ENCODE measurements around the gene TRHDE. TPM values are rescaled to one million over a fixed set of nuclear protein-coding genes. Genes with fewer than 3 reads are reported as not detected.

TRHDE gene
- total and polyA plus RNA-seq, 9 donors: 3.4 to 35.5 (median 18.2) TPM

GRCh38 chr12:72521326-72521725 is 249.2 kb downstream of the TRHDE start:
- Histone ChIP-seq H3K9me3 (no peaks in the 10 kb centered on the region), H3K27ac (no peak overlapping the region)
- TF ChIP-seq POLR2A (IDR thresholded peaks at IDR 0.05) (no peak), EP300 (IDR thresholded peaks at IDR 0.05) (no peak), CTCF (IDR thresholded peaks at IDR 0.05) (no peak)

GRCh38 chr12:72522411-72522810 is 250.2 kb downstream of the TRHDE start:
- Histone ChIP-seq H3K36me3 (no peaks in the 10 kb centered on the region), H3K27me3 (no peaks in the 10 kb centered on the region), H3K9me3 (no peaks in the 10 kb centered on the region), H3K27ac (no peak overlapping the region), H3K4me3 (no peak overlapping the region), H3K4me1 (ENCODE audit: insufficient read depth) (peaks cover 3% of the 10 kb centered on the region)
- 34 to 46% (median 37%) methylated on average over 1 of the region's 1 CpG for WGBS, 3 donors
- intact Hi-C loops (cut with DNase I): no loop called here
- DNase-seq: no peak
- no peak for TF ChIP-seq CTCF (IDR thresholded peaks at IDR 0.05)
- TF ChIP-seq EP300 (IDR thresholded peaks at IDR 0.05): no peak
- no peak for TF ChIP-seq POLR2A (IDR thresholded peaks at IDR 0.05)

More at GRCh38 chr12:72521326-72521725, 249.2 kb downstream of the TRHDE start:
- intact Hi-C loops (cut with DNase I): no loop called here
- Histone ChIP-seq H3K27me3 (no peaks in the 10 kb centered on the region), H3K4me3 (no peak overlapping the region), H3K4me1 (ENCODE audit: insufficient read depth) (peaks cover 3% of the 10 kb centered on the region), H3K36me3 (no peaks in the 10 kb centered on the region)
- DNase-seq: no peak
- WGBS, 3 donors: 79 to 84% (median 83%) methylated on average over 3 of the region's 3 CpGs

- Histone ChIP-seq H3K9me3 (no peaks in the 10 kb centered on the region), H3K4me1 (ENCODE audit: insufficient read depth) (peaks cover 3% of the 10 kb centered on the region), H3K27me3 (no peaks in the 10 kb centered on the region), H3K36me3 (no peaks in the 10 kb centered on the region), H3K4me3 (no peak overlapping the region), H3K27ac (no peak overlapping the region)
- DNase-seq: no peak
- 5 to 16% (median 10%) methylated on average over 3 of the region's 3 CpGs for WGBS, 3 donors
- intact Hi-C loops (cut with DNase I): no loop called here
- TF ChIP-seq POLR2A (IDR thresholded peaks at IDR 0.05) (no peak), EP300 (IDR thresholded peaks at IDR 0.05) (no peak), CTCF (IDR thresholded peaks at IDR 0.05) (no peak)
Observed at GRCh38 chr12:72523754-72524153, 251.6 kb downstream of the TRHDE start.

GRCh38 chr12:72535212-72535990 is 263.2 kb downstream of the TRHDE start:
- intact Hi-C loops (cut with DNase I): no loop called here
- no peaks in the 10 kb centered on the region for H3K27me3 ChIP-seq
- 89 to 95% (median 92%) methylated on average over 1 of the region's 1 CpG for WGBS, 3 donors
- DNase-seq: no peak
- TF ChIP-seq EP300 (IDR thresholded peaks at IDR 0.05) (no peak), POLR2A (IDR thresholded peaks at IDR 0.05) (no peak), CTCF (IDR thresholded peaks at IDR 0.05) (no peak)
- no peak overlapping the region for H3K4me3 ChIP-seq
- H3K36me3 ChIP-seq: no peaks in the 10 kb centered on the region
- H3K4me1 ChIP-seq (ENCODE audit: insufficient read depth): no peaks in the 10 kb centered on the region
- no peak overlapping the region for H3K27ac ChIP-seq
- H3K9me3 ChIP-seq: no peaks in the 10 kb centered on the region
